Activated CD4-positive, alpha-beta T cell treated with anti-CD3 and anti-CD28 coated beads, Interleukin-2, amount 50 U/mL, for 48 hours (primary cell): ENCODE data around the gene WDR37.
A peak's percentile ranks its signal among the peaks of the same experiment; 100 is the strongest.
"Not testable (repeated sequence)": the region's sequence is repeated elsewhere in the genome, so short reads cannot be mapped to it uniquely, and the experiment has no call there.

Source experiments
- DNase-seq, 2 experiments: peaks; one replicate each; pipeline ENCODE4 v3.0.0-alpha.2; 2020

Gene WDR37

GRCh38 chr10:1043532-1043995, 12.6 kb upstream of the WDR37 start:
- DNase-seq = no peak

GRCh38 chr10:1044146-1044545, 12.0 kb upstream of the WDR37 start:
- DNase-seq = no peak

GRCh38 chr10:1044964-1045363, 11.2 kb upstream of the WDR37 start:
- no peak for DNase-seq

GRCh38 chr10:1045415-1045814, 10.8 kb upstream of the WDR37 start:
- DNase-seq = no peak

- peak in 1 of 2 experiments; percentile 36 for DNase-seq
Observed at GRCh38 chr10:1047937-1048336, 8.2 kb upstream of the WDR37 start.

GRCh38 chr10:1048349-1048731, 7.8 kb upstream of the WDR37 start:
- DNase-seq = no peak

GRCh38 chr10:1048732-1049424, 7.3 kb upstream of the WDR37 start, which contains the start of gene IDI1:
TSS of gene IDI1 (minus strand) at chr10:1049119. CDS start at chr10:1049003, 116 bp downstream.
- DNase-seq = peak; percentile 94 to 95

- DNase-seq = no peak
Observed at GRCh38 chr10:1049425-1049958, 6.7 kb upstream of the WDR37 start.

- DNase-seq = peak in 1 of 2 experiments; percentile 45
Observed at GRCh38 chr10:1050145-1050544, 6.0 kb upstream of the WDR37 start.

GRCh38 chr10:1050554-1050953, 5.6 kb upstream of the WDR37 start:
- DNase-seq = peak; percentile 32 to 49

- DNase-seq = no peak
Observed at GRCh38 chr10:1054684-1055083, 1.5 kb upstream of the WDR37 start.

- peak in 1 of 2 experiments; percentile 19 for DNase-seq
Observed at GRCh38 chr10:1057106-1057657, 997 bp downstream of the WDR37 start.

GRCh38 chr10:1058017-1058416, 1.8 kb downstream of the WDR37 start:
- DNase-seq = no peak

GRCh38 chr10:1059902-1060301, 3.7 kb downstream of the WDR37 start:
- DNase-seq = no peak

GRCh38 chr10:1061930-1062774, 6.0 kb downstream of the WDR37 start:
- no peak for DNase-seq

- DNase-seq = peak; percentile 15 to 23
Observed at GRCh38 chr10:1063232-1063865, 7.2 kb downstream of the WDR37 start.

- no peak for DNase-seq
Observed at GRCh38 chr10:1064964-1065247, 8.7 kb downstream of the WDR37 start.

GRCh38 chr10:1066734-1067133, 10.5 kb downstream of the WDR37 start:
- not testable (repeated sequence) for DNase-seq

- DNase-seq = no peak
Observed at GRCh38 chr10:1068380-1069361, 12.5 kb downstream of the WDR37 start.

GRCh38 chr10:1070919-1071318, 14.7 kb downstream of the WDR37 start:
- DNase-seq = no peak

GRCh38 chr10:1074052-1074747, 18.0 kb downstream of the WDR37 start:
- DNase-seq = no peak
